SU-DHL-6 (cell line): ENCODE data around the gene SLFNL1.

Experiments used
- EZH2phosphoT487 ChIP-seq: fragments of 200-600 bp; sonication (generic), shearing (Covaris generic); conservative IDR thresholded peaks from 2 replicates; pipeline ENCODE4 v1.6.1; 2018; ENCODE audit warnings: mild to moderate bottlenecking, antibody characterized with exemption, low read length, moderate library complexity, mixed read lengths
- TF ChIP-seq, protein P1 (sequence below): fragments of 200-600 bp; sonication (generic); IDR thresholded peaks from one replicate; pipeline ENCODE4 v1.5.1; 2017; ENCODE audit warnings: antibody characterized with exemption, mild to moderate bottlenecking, low read length, moderate library complexity; ENCODE audit not compliant: insufficient read depth, poor library complexity, severe bottlenecking

DNA sequence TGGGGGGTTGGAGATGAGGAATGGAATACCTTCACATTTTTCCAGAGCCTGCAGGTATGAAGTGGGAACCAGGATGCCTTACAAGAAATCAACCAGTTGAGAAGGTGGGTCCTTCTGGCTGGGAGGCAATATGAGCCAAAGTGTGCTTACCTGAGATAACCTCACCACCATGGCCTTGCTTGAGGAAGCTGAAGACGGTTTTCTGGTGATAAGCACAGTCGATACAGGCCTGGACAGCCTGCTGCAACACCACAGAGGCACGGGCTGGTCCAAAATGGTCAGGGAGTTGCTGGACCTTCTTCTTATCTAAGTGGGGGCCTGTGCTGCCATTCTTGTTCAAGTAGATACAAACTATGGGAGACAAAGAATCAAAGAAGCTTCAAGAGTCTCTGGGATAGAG lies 27.0 kb upstream of the SLFNL1 start:
- TF ChIP-seq, protein P1, sequence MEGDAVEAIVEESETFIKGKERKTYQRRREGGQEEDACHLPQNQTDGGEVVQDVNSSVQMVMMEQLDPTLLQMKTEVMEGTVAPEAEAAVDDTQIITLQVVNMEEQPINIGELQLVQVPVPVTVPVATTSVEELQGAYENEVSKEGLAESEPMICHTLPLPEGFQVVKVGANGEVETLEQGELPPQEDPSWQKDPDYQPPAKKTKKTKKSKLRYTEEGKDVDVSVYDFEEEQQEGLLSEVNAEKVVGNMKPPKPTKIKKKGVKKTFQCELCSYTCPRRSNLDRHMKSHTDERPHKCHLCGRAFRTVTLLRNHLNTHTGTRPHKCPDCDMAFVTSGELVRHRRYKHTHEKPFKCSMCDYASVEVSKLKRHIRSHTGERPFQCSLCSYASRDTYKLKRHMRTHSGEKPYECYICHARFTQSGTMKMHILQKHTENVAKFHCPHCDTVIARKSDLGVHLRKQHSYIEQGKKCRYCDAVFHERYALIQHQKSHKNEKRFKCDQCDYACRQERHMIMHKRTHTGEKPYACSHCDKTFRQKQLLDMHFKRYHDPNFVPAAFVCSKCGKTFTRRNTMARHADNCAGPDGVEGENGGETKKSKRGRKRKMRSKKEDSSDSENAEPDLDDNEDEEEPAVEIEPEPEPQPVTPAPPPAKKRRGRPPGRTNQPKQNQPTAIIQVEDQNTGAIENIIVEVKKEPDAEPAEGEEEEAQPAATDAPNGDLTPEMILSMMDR: no peak
- TF ChIP-seq EZH2phosphoT487: no peak
